GM12878 (cell line): ENCODE data around the gene ST7. TPM values are rescaled to one million over a fixed set of nuclear protein-coding genes. Genes with fewer than 3 reads are reported as not detected.

Experiments
- ATAC-seq: fragments of 200-7000 bp; cut with Tn5 transposase; 3 replicates; pipeline ENCODE4 v1.9.1; 2020; ENCODE audit warnings: mild to moderate bottlenecking, moderate library complexity
- BruUV-seq: library from RNA; stranded (reverse); fragments of 400-500 nt; replicated peaks from 2 replicates; lab custom pipeline; 2021; lab: Mats Ljungman, UMichigan
- CTCF ChIA-PET: fragments of 300-600 bp; sonication (Branson Sonifier 250); formaldehyde crosslinking; extraction: SDS; loops from one replicate; lab custom pipeline; 2021; ENCODE audit warnings: inconsistent platforms; lab: Yijun Ruan, JAX
- POLR2A ChIA-PET: fragments of 350-600 bp; formaldehyde crosslinking; extraction: SDS; loops from one replicate; lab custom pipeline; 2021; ENCODE audit warnings: inconsistent platforms; lab: Charles Lee
- RAD21 ChIA-PET: fragments of 300-600 bp; sonication (Branson Sonifier 250); formaldehyde crosslinking; loops from one replicate; lab custom pipeline; 2023; ENCODE audit warnings: antibody characterized with exemption; ENCODE audit not compliant: unreplicated experiment; lab: Charles Lee
- SMC1A ChIA-PET: fragments of 300-600 bp; sonication (Branson Sonifier 250); formaldehyde crosslinking; loops from one replicate; lab custom pipeline; 2023; ENCODE audit not compliant: unreplicated experiment, uncharacterized antibody; lab: Charles Lee
- DNase-seq: peaks from one replicate; pipeline ENCODE4 v3.0.0-alpha.2; 2011; ENCODE audit warnings: low read depth, low spot score
- FAIRE-seq: peaks from 3 replicates; lab custom pipeline; 2011; peaks lifted over from hg19 to GRCh38; lab: Jason Lieb, UNC
- H2AFZ ChIP-seq: 2 replicates; pipeline ENCODE4 v1.6.0; 2011; ENCODE audit warnings: low read depth, low read length, control low read depth; ENCODE audit not compliant: control insufficient read depth
- H3K27ac ChIP-seq: 2 replicates; pipeline ENCODE4 v1.5.1; 2011; ENCODE audit warnings: control low read depth; ENCODE audit not compliant: control insufficient read depth, insufficient read depth
- H3K27me3 ChIP-seq, 2 experiments: replicated peaks in 1 of 2; 2 replicates each; pipeline versions ENCODE4 v1.6.0 to v1.6.1; 2011; ENCODE audit warnings: low read length in 1 of 2; ENCODE audit not compliant: control insufficient read depth in 2 of 2, insufficient read depth in 2 of 2
- H3K36me3 ChIP-seq, 2 experiments: 2 replicates each; pipeline ENCODE4 v1.5.1; 2011; ENCODE audit warnings: low read length in 1 of 2; ENCODE audit not compliant: control insufficient read depth in 2 of 2, insufficient read depth in 2 of 2
- H3K4me1 ChIP-seq: 2 replicates; pipeline ENCODE4 v1.6.1; 2011; ENCODE audit warnings: mild to moderate bottlenecking, low read length, moderate library complexity, mixed read lengths; ENCODE audit not compliant: control insufficient read depth, insufficient read depth
- H3K4me2 ChIP-seq: 2 replicates; pipeline ENCODE4 v1.6.0; 2011; ENCODE audit warnings: control low read depth; ENCODE audit not compliant: control insufficient read depth, insufficient read depth
- H3K4me3 ChIP-seq: fragments of 200-600 bp; sonication (generic); 2 replicates; pipeline ENCODE4 v1.5.1; 2016
- H3K79me2 ChIP-seq: 2 replicates; pipeline ENCODE4 v1.6.0; 2011; ENCODE audit warnings: low read length; ENCODE audit not compliant: control insufficient read depth, insufficient read depth
- H3K9ac ChIP-seq: 2 replicates; pipeline ENCODE4 v1.8.0; 2011; ENCODE audit warnings: low read length, control low read depth, mixed read lengths; ENCODE audit not compliant: control insufficient read depth, insufficient read depth
- H3K9me3 ChIP-seq: replicated peaks from 3 replicates; pipeline ENCODE4 v1.5.1; 2011; ENCODE audit warnings: mild to moderate bottlenecking, low read length; ENCODE audit not compliant: control insufficient read depth, insufficient read depth
- H4K20me1 ChIP-seq: 2 replicates; pipeline ENCODE4 v1.6.0; 2011; ENCODE audit not compliant: control insufficient read depth, insufficient read depth
- ATF7 ChIP-seq: fragments of 450-650 bp; IDR thresholded peaks from 2 replicates; pipeline ENCODE4 v1.6.1; 2016; ENCODE audit warnings: low read depth, mild to moderate bottlenecking
- MYB ChIP-seq: fragments of 150-350 bp; IDR thresholded peaks from 2 replicates; pipeline ENCODE4 v1.6.1; 2014; ENCODE audit warnings: mild to moderate bottlenecking, low read depth, low read length, borderline replicate concordance
- NBN ChIP-seq: fragments of 450-650 bp; IDR thresholded peaks from 2 replicates; pipeline ENCODE4 v1.6.1; 2016
- NFYA ChIP-seq: IDR thresholded peaks from 2 replicates; pipeline ENCODE4 v1.6.1; 2011; ENCODE audit warnings: low read depth, mild to moderate bottlenecking, low read length, improper control_type of control experiment, borderline replicate concordance
- POLR2AphosphoS5 ChIP-seq: IDR thresholded peaks from 2 replicates; pipeline ENCODE4 v1.6.1; 2011; ENCODE audit warnings: mild to moderate bottlenecking, low read length, inconsistent platforms
- TAF1 ChIP-seq: IDR thresholded peaks from 2 replicates; pipeline ENCODE4 v1.6.1; 2011; ENCODE audit warnings: mild to moderate bottlenecking, low read depth, low read length, borderline replicate concordance
- ZBTB33 ChIP-seq: fragments of 450-650 bp; IDR thresholded peaks from 2 replicates; pipeline ENCODE4 v1.6.1; 2017; ENCODE audit warnings: mild to moderate bottlenecking
- ZNF622 ChIP-seq: fragments of 450-650 bp; IDR thresholded peaks from 2 replicates; pipeline ENCODE4 v1.6.1; 2017; ENCODE audit warnings: mild to moderate bottlenecking, inconsistent platforms
- in situ Hi-C: fragments of 300-500 bp; cut with MboI; formaldehyde crosslinking; loops from 9 replicates; pipeline ENCODE4 v1.14.3; 2018; ENCODE audit warnings: mixed read lengths
- intact Hi-C: fragments of 100-400 bp; cut with micrococcal nuclease; formaldehyde crosslinking; loops from one replicate; pipeline ENCODE4 v1.14.2; 2022; ENCODE audit not compliant: unreplicated experiment
- polyA plus RNA-seq, 11 experiments: library from polyadenylated mRNA; depleted of rRNA in 4 of 11; unstranded in 6 of 11; stranded (reverse) in 5 of 11; fragments of >200 nt; fragmentation: Nextera tagmentation in 4 of 11; fragmentation: Illumina TruSeq in 1 of 11; extraction: Ambion mirVana in 4 of 11; extraction: Trizol in 1 of 11; gene quantifications; 1 replicate in 1 of 11; 2 replicates in 10 of 11; pipeline versions ENCODE4 v1.2.1 to v1.2.3, GENCODE V29; 2011 to 2016; ENCODE audit warnings: inconsistent platforms in 2 of 11, missing spikeins in 2 of 11, low read depth in 1 of 11
- total RNA-seq, 4 experiments: library from RNA; depleted of rRNA in 3 of 4; stranded (reverse); fragments of >200 nt in 3 of 4; fragmentation: Illumina TruSeq in 1 of 4; extraction: Trizol in 1 of 4; gene quantifications; 2 replicates each; pipeline versions ENCODE4 v1.2.1 to v1.2.3, GENCODE V29; 2013 to 2021

Gene ST7
- total and polyA plus RNA-seq, 10 of the 15 experiments (the other 5 are each of a cell fraction or from before 2014, with no cell fraction given): 27.7 to 76.4 (median 53.6) TPM

DNA sequence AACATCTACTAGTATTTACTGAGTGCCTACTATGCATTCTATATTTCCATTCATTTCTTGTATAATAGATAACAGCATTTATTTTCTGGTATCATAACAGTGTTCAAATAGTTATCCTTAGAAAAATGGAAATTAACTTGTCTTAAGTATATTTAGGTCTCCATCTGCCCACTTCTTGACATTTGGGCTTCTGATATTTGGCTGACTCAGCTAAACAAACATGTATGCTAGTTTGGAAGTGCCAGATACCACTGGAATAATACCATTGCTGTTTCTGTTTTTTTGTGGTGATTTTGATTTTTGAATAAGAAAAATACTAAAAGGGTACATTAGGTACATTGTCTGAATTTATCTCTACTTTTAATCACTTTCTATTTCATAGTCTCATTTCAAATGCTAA is 169.2 kb downstream of the ST7 start:
- H3K4me2 ChIP-seq: no peak overlapping the region
- no peak overlapping the region for H3K27ac ChIP-seq
- H3K79me2 ChIP-seq: peaks cover 3% of the 10 kb centered on the region
- H3K36me3 ChIP-seq: peaks cover 0 to 9% of the 10 kb centered on the region in 2 experiments; a peak in 2 of 4 replicates
- no peak overlapping the region for H3K4me3 ChIP-seq
- TF ChIP-seq ATF7 (no peak), NFYA (no peak), ZNF622 (no peak), ZBTB33 (no peak), POLR2AphosphoS5 (no peak), MYB (no peak), NBN (no peak), TAF1 (no peak)
- ChIA-PET SMC1A (interaction anchor here (1.0 to 15.4 kb wide), 13 partner anchors 34 to 193 kb away, joined by 3 to 527 read pairs (median 5); no protein-coding TSS in a partner anchor), POLR2A (interaction anchor here (0.6 kb wide), 2 partner anchors 161 to 300 kb away, joined by 3 to 4 read pairs; no protein-coding TSS in a partner anchor), CTCF (interaction anchor here (1.0 to 16.7 kb wide), 13 partner anchors 8 to 262 kb away, joined by 3 to 827 read pairs (median 5); no protein-coding TSS in a partner anchor), RAD21 (interaction anchor here (1.5 to 16.7 kb wide), 2 partner anchors 55 to 135 kb away, joined by 4 to 379 read pairs; no protein-coding TSS in a partner anchor)
- H3K9me3 ChIP-seq: no peaks in the 10 kb centered on the region
- H3K4me1 ChIP-seq: peaks cover 10% of the 10 kb centered on the region
- no peak overlapping the region for H2AFZ ChIP-seq
- DNase-seq (no peak), ATAC-seq (no peak), FAIRE-seq (no peak)
- in situ Hi-C loops: no loop called here
- no peak overlapping the region for H3K9ac ChIP-seq
- intact Hi-C loops: no loop called here
- no peaks in the 10 kb centered on the region for H3K27me3 ChIP-seq
- BruUV-seq: no TSS peak
- no peaks in the 10 kb centered on the region for H4K20me1 ChIP-seq
